Ovary (tissue), 9 donors: ENCODE data around the gene ART3. TPM values are rescaled to one million over a fixed set of nuclear protein-coding genes. Genes with fewer than 3 reads are reported as not detected.

Source experiments
- DNase-seq, 5 donors: peaks; one replicate each; pipeline ENCODE4 v3.0.0-alpha.2; 2019 to 2020
- H3K27ac ChIP-seq, 2 donors: fragments of 200-600 bp; one replicate each; pipeline versions ENCODE4 v1.5.1 to v1.8.0; 2019 to 2022
- H3K27me3 ChIP-seq: fragments of 200-600 bp; one replicate; pipeline ENCODE4 v1.8.0; 2022
- H3K36me3 ChIP-seq: fragments of 200-600 bp; sonication (generic); one replicate; pipeline ENCODE4 v1.5.1; 2019
- H3K4me1 ChIP-seq: one replicate; pipeline ENCODE4 v1.8.1; 2013; ENCODE audit warnings: mild to moderate bottlenecking, moderate library complexity; ENCODE audit not compliant: insufficient read depth
- H3K4me3 ChIP-seq: fragments of 200-600 bp; sonication (generic); one replicate; pipeline ENCODE4 v1.5.1; 2017
- H3K9me3 ChIP-seq, 2 donors: fragments of 200-600 bp in 1 of 2; sonication (generic) in 1 of 2; one replicate each; pipeline versions ENCODE4 v1.5.1 to v1.8.1; 2013 to 2019; ENCODE audit warnings: mild to moderate bottlenecking in 1 of 2, moderate library complexity in 1 of 2
- CTCF ChIP-seq, 3 donors: fragments of 450-650 bp in 2 of 3; fragments of 200-600 bp in 1 of 3; IDR thresholded peaks; one replicate each; pipeline versions ENCODE4 v1.5.1 to v1.8.0; 2016 to 2022; ENCODE audit warnings: antibody characterized with exemption in 3 of 3, mild to moderate bottlenecking in 1 of 3
- EP300 ChIP-seq: sonication (generic); formaldehyde crosslinking; IDR thresholded peaks from one replicate; pipeline ENCODE4 v1.6.1; 2017; ENCODE audit warnings: antibody characterized with exemption
- POLR2A ChIP-seq: fragments of 450-650 bp; IDR thresholded peaks from one replicate; pipeline ENCODE4 v1.6.1; 2017; ENCODE audit warnings: antibody characterized with exemption, mild to moderate bottlenecking, moderate library complexity
- WGBS, 3 donors: extraction: QIAGEN DNeasy Blood & Tissue Kit in 1 of 3; methylation state at CpG; one replicate each; pipeline versions ENCODE4 v1.1.5 to v1.1.7; 2013 to 2017; 5-methylcytosine and 5-hydroxymethylcytosine counted together
- intact Hi-C, 4 donors: fragments of 100-400 bp; cut with DNase I; formaldehyde crosslinking; loops; one replicate each; pipeline versions ENCODE4 v1.11.0 to v1.15.1; 2022 to 2023
- polyA plus RNA-seq, 2 donors: library from polyadenylated mRNA; stranded (reverse); fragments of 200-250 nt in 1 of 2; fragments of 350-450 nt in 1 of 2; fragmentation: Illumina TruSeq in 1 of 2; extraction: RNeasy Lipid Tissue Mini Kit (QIAGEN cat#74804) in 1 of 2; gene quantifications; one replicate each; pipeline ENCODE4 v1.2.3, GENCODE V29; 2013 to 2014
- total RNA-seq, 7 donors: library from RNA; depleted of rRNA in 2 of 7; stranded (reverse); fragments of >200 nt in 2 of 7; fragmentation: NEBNext Ultra II Directional in 3 of 7; extraction: Animal tissue kit (Norgen Biotek cat#: 25700) in 3 of 7; gene quantifications; one replicate each; pipeline versions ENCODE4 v1.1.0 to v1.2.4, GENCODE V29; 2016 to 2023
- donor health status: DM: no; HTN: no; CAD: no; lungs with moderate emphysema.
- donor health status: DM: no; HTN: no; CAD: no.
- donor health status: Bipolar disorder and iron deficiency.
- donor health status: DM: yes; HTN: yes; CAD: no.
- donor health status: DM: no; HTN: no; CAD: no.
- donor health status: DM: yes; HTN: yes; CAD: no.

The ART3 gene
- total and polyA plus RNA-seq, 9 donors, result 0.11 to 1.5 (median 0.71) TPM; not detected in 4

GRCh38 chr4:76058888-76059426 lies 15.6 kb upstream of the ART3 start:
- TF ChIP-seq CTCF (IDR thresholded peaks at IDR 0.05) (no peak), POLR2A (no peak), EP300 (no peak)
- Histone ChIP-seq H3K27ac (no peak overlapping the region), H3K36me3 (no peaks in the 10 kb centered on the region), H3K4me1 (no peaks in the 10 kb centered on the region), H3K4me3 (no peak overlapping the region), H3K27me3 (no peaks in the 10 kb centered on the region), H3K9me3 (no peaks in the 10 kb centered on the region)
- 21 to 46% (median 26%) methylated on average over 3 of the region's 3 CpGs for WGBS, 3 donors
- DNase-seq, result no peak
- intact Hi-C loops, result no loop called here

GRCh38 chr4:76059750-76060149 lies 14.8 kb upstream of the ART3 start:
- Histone ChIP-seq H3K4me1 (no peaks in the 10 kb centered on the region), H3K4me3 (no peak overlapping the region), H3K9me3 (no peaks in the 10 kb centered on the region), H3K36me3 (no peaks in the 10 kb centered on the region), H3K27ac (no peak overlapping the region), H3K27me3 (no peaks in the 10 kb centered on the region)
- 75 to 84% (median 77%) methylated on average over 1 of the region's 1 CpG for WGBS, 3 donors
- no peak for TF ChIP-seq POLR2A
- TF ChIP-seq EP300, result no peak
- TF ChIP-seq CTCF (IDR thresholded peaks at IDR 0.05), result no peak
- intact Hi-C loops, result loop anchor here in 1 of 4 donors (10.0 kb wide), 1 partner anchor 65 kb away; the partner anchor contains the start of gene SDAD1
- no peak for DNase-seq

GRCh38 chr4:76060506-76060905 lies 14.0 kb upstream of the ART3 start:
- intact Hi-C loops, result loop anchor here in 1 of 4 donors (10.0 kb wide), 1 partner anchor 66 kb away; the partner anchor contains the start of gene SDAD1
- H3K9me3 ChIP-seq, result no peaks in the 10 kb centered on the region
- H3K27ac ChIP-seq, result no peak overlapping the region
- H3K36me3 ChIP-seq, result no peaks in the 10 kb centered on the region
- TF ChIP-seq EP300, result no peak
- TF ChIP-seq POLR2A, result no peak
- no peak for TF ChIP-seq CTCF (IDR thresholded peaks at IDR 0.05)
- no peaks in the 10 kb centered on the region for H3K27me3 ChIP-seq
- H3K4me1 ChIP-seq, result no peaks in the 10 kb centered on the region
- no peak overlapping the region for H3K4me3 ChIP-seq
- DNase-seq, result no peak

GRCh38 chr4:76061421-76061820 lies 13.1 kb upstream of the ART3 start:
- Histone ChIP-seq H3K27ac (no peak overlapping the region), H3K9me3 (no peaks in the 10 kb centered on the region), H3K4me3 (no peak overlapping the region), H3K36me3 (no peaks in the 10 kb centered on the region), H3K4me1 (no peaks in the 10 kb centered on the region), H3K27me3 (no peaks in the 10 kb centered on the region)
- DNase-seq, result no peak
- WGBS, 3 donors, result 36 to 50% (median 40%) methylated on average over 1 of the region's 1 CpG
- TF ChIP-seq CTCF (IDR thresholded peaks at IDR 0.05) (no peak), POLR2A (no peak), EP300 (no peak)
- intact Hi-C loops, result loop anchor here in 1 of 4 donors (10.0 kb wide), 1 partner anchor 67 kb away; the partner anchor contains the start of gene SDAD1
